Endometrium (tissue), 2 donors: ENCODE results near the gene PRR29.
"Not testable (repeated sequence)": the region's sequence is repeated elsewhere in the genome, so short reads cannot be mapped to it uniquely, and the experiment has no call there.

Source experiments
- FAIRE-seq: peaks from 2 replicates; lab custom pipeline; 2012; peaks lifted over from hg19 to GRCh38; lab: Jason Lieb, UNC
- donor health status: control.
- donor health status: control.

PRR29 gene

DNA sequence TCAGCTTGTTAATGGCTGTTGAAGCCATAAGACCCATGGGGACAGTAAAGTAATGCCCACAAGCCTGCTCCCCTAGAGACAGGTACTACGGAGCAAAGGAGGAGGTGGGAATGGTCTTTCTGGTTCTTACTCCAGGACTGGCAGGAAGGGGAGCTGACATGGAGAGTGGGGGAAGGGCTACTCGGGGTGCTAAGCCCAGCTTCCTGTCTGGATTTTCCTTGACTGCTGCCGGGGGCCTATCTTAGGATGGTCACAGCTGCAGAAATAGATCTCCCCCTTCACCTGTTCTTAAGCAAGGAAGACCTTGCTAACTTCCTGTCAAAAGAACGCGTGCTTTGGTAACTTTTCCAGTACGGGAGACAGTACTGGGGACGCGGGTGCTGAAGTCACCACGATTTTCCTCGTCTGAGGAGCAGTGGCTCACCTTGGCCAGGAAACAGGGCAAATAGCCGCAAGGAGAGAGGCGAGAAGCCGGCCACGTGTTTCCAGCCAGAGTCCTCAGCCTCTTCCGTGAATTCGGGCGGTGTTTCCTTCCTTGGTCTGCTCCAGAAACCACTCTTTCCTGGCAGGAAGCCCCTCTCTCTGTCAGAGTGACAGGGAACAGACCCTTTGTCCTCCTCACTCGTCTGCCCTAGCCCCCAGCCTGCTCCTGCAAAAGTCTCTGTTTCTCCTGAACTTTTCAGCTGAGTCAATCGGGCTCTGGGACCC lies 656 bp upstream of the PRR29 start:
- no peak for FAIRE-seq

DNA sequence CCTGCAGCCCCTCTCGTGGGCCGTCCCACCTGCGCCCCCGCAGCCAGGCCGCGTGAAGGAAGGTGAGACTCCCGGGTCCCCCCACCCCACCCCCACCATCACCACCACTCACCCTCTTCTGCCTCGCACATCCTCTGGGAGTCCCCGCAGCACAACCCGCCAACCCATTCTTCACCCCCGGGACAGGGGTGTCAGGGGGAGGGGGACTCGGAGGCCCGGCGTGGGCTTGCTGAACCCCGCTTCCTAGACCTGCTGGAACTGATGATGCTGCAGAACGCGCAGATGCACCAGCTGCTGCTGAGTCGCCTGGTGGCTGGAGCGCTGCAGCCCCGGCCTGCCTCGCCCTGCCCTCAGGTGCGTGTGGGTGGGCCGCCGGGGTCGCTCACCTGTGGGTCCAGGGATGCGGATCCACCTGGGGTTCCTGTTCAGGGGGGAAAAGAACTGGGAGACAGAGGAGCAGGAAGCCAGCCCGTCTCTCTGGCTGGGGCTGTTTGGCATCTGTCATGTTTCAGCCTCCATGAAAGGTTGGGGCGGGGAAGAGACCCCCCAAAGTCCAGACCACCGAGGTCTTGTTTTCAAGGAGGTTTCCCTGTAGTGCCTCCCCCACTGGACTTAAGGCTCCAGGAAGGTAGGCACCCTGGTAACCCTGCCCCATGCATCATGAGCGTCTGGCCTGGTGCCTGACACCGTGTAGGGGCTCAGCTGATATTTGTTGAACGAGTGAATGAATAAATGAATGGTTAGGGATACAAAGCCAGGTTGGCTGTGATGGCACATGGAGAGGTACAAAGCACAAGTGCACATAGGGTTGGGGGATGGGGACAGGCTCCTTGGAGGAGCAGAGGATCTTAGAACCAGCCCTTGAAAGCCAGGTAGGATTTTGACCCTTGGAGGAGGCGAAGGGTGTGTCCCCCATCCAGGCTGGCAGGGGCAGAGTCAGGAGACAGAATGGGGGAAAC lies 849 bp downstream of the PRR29 start:
- no peak for FAIRE-seq

DNA sequence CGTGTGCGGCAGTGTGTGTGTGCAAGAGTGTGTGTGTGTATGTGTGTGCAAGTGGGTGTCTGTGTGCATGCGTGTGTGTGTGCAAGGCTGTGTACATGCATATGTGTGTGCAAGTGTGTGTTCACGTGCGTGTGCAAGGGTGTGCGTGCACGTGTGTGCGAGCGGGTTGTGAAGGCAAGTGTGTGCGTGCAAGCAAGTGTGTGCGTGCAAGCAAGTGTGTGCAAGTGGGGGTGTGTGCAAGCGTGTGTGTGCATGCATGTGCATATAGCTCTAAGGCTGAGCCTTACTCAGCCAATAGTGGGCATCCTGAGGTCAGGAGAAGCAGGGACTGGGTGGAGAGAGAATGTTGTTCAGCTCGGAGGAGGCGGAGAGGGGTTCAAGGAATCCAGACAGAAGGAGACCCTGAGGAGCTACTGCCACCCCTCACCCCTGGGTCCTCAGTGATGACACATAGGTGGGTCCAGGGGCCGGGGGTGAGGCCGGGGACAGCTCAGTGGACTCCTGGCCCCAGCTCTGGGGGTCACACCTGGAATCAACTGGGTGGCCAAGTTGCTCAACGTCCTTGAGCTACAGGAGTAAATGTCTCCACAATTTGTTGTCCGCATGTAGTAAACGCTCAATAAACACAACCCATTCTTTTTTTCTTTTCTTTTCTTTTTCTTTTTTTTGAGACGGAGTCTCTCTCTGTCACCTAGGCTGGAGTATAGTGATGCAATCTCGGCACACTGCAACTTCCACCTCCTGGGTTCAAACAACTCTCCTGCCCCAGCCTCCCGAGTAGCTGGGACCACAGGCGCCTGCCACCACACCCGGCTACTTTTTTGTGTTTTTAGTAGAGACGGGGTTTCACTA lies 1.8 kb downstream of the PRR29 start:
- no peak for FAIRE-seq

DNA sequence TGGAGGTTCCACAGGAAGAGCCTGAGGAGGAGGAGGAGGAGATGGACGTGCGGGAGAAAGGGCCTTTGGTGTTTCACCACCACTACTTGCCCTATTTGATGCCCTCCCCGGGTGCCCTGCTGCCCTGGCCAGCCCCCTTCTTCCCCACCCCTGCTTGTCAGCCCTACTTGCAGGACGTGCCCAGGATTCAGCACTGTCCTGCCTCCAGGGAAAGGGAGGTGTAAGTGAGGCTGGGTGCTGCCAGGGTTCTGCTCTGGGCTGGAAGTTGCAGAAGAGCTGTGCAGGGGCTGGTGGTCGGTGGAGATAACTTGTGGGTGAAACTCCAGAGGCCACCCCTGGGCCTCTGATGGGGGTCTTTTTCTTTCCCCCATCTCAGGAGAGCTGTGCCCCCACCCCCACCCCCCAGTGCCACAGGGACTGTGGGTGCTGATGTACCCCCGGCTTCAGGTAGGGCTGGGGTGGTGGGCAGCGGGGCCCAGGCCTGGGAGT lies 3.0 kb downstream of the PRR29 start:
- no peak for FAIRE-seq

DNA sequence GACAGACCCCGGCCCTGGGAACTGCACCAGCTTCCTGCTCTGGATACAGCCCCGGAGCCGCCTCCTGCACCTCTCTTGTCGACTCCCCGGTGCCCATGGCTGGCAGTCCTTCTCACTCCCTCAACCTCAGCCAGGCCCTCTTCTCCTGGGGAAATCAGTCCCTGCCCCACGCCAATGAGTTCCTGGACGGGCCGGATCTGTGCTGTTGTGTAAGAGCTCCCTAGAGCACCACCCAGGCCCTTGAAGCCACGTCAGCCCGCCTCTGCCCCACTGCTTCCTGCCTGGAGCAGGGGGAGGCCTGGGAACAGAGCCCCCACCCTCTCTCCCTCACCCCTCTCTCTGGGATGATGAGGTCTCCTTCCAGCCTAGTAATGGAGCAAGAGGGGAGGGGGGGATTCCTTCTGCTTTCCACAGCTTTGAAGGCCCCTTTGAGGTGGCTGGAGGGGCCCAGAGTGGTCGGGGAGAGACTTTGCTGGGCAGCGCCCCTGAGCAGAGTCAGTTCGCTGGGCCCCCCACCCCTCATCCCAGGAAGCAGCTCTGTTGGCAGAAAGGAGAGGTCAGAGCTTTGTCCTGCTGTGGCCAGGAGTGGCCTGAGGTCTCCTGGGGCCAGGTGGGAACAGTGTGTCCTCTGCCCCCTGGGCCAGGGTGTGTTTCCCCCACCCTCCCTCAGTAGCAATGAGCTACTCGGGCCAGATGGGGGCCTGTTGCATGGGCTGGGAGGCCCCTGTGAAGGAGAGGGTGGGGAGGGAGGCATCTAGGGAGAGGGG lies 3.8 kb downstream of the PRR29 start:
- no peak for FAIRE-seq

DNA sequence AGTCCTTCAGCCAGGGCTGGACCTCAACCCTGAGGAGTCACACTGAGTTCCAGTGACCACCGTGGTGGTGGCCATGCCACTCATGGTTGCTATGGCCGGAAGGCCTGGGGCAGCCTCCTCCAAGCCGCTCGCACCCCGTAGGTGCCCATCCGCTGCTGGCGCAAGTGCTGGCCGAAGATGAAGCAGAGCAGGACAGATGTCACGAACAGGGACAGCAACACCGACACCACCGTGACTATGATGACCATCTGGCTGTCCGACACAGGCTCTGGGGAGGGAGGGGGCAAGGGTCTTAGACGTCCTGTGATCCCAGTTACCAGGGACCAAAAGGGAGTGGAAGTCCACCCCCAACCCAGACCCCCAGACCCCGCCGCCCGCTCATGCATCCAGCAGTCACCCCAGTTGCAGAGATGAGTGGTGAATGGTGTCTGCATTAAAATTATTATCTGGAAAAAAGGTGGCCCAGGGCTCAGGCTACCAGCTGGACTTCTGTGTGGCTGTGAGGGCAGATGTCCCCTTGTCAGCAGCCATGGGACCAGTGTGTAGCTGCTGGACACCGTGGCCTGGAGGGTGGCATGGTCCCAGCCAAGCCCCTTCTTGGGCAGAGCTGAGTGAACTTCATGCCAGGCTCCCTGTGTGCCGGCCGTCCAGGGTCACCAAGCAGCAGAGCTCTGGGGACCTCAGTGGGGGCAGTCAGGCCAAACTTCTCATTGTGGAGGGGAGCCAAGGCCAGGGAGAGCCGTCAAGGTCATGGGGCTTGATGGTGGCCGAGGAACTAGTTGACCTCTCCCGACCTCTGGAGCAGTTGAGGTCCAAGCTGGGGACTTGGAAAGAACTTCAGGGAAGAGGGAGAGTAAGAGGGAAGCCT lies 4.7 kb downstream of the PRR29 start:
- no peak for FAIRE-seq

DNA sequence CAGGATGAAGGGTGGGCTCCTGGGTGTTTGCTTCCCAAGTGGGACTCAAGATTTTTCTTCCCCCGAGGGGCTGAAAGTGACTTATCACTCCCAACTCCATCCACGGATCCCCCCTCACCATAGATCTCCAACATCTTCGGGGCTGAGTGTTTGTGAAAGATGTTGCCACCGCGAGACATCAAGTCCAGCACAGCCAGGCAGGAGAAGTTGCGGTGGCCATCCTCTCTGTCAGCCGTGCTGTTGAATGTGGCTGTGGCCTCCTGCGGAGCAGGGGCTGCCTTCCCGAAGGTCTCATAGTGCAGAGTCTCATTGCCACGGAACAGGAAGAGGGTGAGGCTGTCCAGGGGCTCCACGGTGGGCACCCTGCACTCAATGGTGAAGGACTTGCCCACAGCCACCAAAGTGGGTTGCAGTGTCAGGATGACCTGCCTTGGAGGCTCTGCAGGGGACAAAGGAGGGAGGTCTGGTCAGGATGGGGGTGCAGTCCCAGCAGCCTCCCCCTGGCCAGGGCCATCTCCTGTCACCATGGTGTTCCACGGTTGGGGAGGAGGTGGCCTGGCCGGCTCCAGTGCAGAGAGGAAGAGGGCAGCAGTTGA lies 5.5 kb downstream of the PRR29 start:
- no peak for FAIRE-seq

DNA sequence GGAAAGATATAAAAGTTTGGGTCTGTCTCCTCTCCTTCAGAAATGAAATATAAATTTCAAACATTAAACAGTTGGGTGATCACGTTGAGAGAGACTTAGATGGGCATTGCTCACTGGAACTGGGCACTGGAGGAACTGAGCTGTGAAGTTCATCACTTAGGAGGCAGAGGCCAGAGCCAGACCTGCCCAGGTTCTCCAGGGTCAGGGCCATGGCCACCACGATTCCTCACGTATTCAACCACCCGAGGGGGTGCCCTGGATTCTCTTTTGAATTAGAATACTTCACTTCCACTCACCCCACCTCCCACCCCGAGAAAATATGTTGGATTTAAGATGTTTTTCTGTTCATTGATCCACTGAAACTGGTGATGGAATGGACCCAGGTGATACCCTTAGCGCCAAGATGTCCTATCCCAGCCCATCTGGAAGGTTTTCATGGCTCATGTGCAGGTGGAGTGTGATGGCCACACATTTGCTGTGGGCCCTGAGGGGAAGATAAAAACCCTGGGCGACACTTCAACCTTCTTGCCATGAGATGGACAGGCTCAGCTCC lies 6.1 kb downstream of the PRR29 start:
- no peak for FAIRE-seq

DNA sequence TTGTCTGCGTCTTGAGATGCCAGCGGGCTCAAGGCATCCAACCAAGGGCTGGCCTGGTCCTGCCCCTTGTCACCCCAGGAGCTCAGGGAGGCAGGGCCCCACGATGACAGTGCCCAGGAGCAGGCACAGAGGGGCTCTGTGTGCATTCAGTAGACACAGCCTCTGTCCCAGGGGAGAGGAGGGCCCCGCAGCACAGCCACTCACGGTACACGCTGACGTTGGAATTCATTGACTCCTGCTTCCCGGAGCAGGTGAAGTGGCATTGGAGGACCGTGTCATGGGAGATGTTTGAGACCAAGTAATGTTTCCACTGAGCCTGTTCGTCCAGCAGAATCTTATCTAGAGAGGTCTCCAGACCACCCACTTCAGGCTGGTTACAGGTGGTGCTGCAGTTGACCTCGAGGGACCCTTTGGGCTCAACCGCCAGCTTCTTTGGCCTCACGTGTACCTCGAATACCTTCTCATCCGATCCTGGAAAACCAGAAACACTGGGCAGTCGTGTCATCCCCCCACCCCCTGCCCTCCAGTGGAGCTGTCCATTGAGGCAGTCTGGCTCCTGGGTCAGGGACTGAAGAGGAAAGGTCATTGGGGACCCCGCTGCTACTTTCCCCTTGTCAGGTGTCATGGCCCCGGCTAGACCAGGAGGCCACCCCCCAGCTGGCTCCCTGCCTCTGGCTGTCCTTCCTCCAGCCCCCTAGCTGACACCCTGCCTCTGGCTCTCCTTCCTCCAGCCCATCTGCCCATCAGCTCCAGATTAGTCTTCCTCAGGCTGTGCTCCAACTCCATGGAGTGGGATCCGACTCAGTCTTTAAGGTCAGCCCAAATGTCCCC lies 7.0 kb downstream of the PRR29 start:
- no peak for FAIRE-seq

DNA sequence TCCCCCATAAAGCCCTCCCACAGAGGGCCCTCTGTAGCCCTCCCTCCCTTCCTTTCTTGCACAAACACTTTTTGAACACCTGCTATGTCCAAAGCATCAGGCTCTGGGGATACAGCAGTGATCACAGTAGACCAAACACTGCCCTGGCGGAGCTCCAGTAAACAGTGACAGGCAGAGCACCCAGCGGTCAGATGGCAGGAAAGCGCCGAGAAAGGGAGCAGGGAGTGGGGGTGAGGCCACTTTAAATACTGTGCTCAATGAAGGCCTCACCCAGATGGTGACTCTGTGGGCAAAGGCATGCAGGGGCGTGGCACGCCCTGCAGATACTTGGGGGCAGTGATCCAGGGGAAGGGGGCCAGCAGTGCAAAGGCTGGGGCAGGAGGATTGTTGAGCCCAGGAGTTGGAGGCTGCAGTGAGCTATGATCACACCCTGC lies 7.6 kb downstream of the PRR29 start:
- no peak for FAIRE-seq

DNA sequence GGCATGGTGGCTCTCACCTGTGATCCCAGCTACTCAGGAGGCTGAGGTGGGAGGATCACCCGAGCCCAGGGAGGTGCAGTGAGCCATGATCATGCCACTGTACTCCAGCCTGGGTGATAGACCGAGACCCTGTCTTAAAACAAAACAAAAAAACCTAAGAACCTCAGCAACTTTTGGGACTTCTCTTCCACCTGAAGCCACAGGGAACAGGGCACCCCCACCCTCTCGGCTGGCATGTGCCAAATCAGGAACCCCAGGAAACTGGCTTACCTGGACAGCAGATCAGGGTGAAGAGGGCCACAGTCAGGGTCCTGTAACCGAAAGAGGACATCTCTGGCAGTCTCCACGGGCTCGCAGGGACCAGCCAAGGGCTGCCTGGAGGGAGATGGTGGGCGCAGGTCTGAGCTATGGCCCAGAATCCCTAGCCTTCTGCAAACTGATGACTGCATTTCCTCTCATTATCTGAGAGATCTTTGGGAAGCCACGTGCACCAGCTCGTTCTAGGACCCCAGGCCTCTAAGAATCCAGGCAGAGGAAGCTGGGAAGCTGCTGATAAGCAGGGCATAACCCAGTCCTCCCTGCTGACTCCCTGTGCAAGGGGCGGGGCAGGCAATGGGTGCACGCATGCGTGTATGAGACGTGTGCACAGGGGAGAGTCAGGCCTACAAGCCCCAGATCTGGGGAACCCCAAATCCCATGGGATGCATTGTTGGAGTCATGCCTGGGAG lies 8.4 kb downstream of the PRR29 start:
- FAIRE-seq: no peak

DNA sequence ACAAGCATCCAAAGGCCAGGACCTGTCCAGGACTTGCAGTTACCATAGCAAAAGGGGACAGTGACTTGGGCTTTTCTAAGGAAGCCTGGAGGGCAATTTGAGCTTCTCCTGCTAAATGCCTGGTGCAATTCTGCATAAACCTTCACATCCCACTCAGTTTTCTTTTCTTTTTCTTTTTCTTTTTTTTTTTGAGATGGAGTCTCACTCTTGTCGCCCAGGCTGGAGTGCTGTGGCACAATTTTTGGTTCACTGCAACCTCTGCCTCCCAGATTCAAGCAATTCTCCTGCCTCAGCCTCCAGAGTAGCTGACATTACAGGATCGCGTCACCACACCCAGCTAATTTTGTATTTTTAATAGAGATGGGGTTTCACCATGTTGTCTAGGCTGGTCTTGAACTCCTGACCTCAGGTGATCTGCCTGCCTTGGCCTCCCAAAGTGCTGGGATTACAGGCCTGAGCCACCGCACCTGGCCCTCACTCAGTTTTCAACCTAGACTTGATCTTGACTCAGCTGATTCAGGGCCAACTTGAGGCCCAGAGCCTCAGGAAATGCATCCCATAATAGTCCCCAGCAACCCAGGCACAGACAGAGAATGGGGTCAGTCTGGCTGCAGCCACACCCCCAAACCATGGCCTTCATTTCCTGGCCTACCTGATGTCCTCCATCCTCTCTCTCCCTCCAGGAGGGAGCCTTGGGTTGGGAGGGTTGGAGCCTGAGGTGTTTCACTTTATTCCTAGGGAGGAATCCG lies 9.1 kb downstream of the PRR29 start:
- not testable (repeated sequence) for FAIRE-seq

DNA sequence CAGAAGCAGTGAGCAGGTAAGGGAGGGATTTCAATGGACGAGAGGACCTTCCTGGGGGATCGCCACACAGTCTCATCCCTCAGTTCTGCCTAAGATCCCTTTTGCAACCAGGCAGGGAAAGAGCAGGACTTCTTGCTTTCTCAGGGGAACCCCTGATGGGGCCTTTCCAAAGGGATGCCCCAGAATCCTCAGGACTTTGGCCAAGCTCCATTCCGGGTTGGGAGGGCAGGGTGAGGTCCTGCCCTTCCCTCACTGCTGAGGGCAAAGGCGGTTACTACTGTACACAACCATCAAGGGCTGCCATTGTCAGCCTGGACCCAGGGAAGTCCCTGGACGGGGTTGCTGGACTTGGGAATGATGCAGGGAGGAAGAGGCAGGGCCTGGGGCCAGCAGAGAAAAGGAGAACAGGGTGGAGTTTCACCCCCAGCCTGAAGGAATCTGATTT lies 9.7 kb downstream of the PRR29 start:
- FAIRE-seq: no peak

DNA sequence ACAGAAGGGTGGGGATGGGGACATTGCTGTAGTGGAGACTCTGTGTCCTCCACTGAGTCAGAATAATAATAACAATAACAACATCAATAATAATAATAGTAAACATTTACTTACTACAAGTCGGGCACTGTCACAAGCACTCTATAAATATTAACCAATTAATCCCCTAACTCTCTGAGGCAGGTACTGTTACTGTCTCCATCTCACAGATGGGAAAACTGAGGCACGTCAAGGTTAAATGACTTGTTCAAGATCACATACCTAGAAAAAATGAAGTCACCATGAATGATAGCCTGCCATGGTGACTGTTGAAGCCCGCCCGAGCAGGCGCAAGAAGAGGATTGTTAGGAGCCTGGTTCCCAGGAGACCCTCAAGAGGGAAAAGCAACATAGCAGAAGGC lies 10.2 kb downstream of the PRR29 start:
- no peak for FAIRE-seq

DNA sequence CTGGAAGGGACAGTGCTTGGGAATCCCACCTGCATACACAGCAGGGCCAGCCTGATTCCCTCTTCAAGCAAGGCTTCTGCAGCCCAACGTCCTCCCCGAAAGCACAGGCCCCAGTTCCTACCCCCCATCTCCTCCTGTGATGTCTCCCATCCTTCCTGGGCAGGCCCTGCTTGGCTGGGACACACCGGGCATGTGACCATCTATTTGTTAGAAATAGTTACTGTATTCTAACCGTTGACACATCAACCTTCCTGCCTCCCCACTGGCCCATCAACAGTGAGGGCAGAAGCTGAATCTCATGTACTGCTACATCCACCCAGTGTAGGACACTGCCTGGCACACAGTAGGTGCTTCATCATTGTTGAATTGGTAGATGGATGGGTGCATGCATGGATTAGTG lies 10.7 kb downstream of the PRR29 start:
- FAIRE-seq: no peak

DNA sequence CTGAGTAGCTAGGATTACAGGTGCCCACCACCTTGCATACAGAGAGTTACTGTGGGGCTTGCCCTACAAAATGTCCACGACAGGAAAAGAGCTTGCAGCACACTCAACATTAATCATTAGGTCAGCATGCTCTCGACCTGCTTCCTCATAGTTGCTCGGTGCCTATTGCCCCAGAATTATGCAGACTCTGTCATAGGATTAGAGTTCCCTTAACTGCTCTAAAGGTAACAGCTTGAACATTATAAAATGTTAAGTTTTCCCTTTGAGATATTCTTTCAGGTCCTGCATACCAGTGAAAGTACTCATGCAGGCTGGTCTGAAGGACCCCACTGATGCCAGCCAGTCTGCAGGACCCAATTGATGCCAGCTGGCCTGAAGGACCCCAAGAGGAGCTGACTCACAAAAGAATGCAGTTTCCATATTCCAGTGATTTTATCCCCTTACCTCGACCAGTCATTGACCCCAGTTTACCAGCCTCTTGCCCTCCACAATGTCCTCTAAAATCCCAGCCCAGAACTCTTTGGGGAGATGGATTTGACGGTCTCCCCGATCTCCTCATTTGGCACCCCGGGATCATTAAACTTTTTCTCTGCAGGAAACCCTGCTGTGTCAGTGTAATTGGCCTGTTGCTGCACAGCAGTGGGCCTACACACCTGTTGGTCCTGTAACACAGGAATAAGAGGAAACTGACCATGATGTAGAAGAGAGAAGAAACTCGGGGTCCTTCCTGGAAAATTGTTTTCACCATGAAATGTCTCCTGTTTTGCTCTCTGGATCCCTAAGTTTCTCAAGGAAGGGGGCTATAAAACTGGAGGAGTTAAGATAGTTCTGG lies 11.6 kb downstream of the PRR29 start:
- FAIRE-seq: no peak
